B cell (primary cell): ENCODE data around the gene TCN2. TPM values are rescaled to one million over a fixed set of nuclear protein-coding genes. Genes with fewer than 3 reads are reported as not detected.

Source experiments
- ATAC-seq: fragments of 200-7000 bp; cut with Tn5 transposase; one replicate; pipeline ENCODE4 v1.10.0; 2021; ENCODE audit warnings: low read depth, mild to moderate bottlenecking, moderate number of reproducible peaks, moderate library complexity
- CTCF ChIA-PET: fragments of 350-600 bp; sonication (Branson Sonifier 250); formaldehyde crosslinking; loops from one replicate; lab custom pipeline; 2021; ENCODE audit warnings: antibody characterized with exemption, inconsistent platforms; lab: Charles Lee
- POLR2A ChIA-PET: fragments of 350-600 bp; sonication (Branson Sonifier 250); formaldehyde crosslinking; loops from one replicate; lab custom pipeline; 2021; ENCODE audit warnings: antibody characterized with exemption; lab: Charles Lee
- DNase-seq: peaks from one replicate; pipeline ENCODE4 v3.0.0; 2013
- H2AFZ ChIP-seq: 2 replicates; pipeline ENCODE4 v1.6.1; 2012; ENCODE audit warnings: mild to moderate bottlenecking, low read depth, low read length; ENCODE audit not compliant: insufficient read depth, poor library complexity, severe bottlenecking
- H3K27ac ChIP-seq, 2 donors: 1 replicate in 1 of 2; 2 replicates in 1 of 2; pipeline ENCODE4 v1.5.1; 2012 to 2013; ENCODE audit warnings: low read length in 2 of 2, mild to moderate bottlenecking in 2 of 2, moderate library complexity in 1 of 2
- H3K27me3 ChIP-seq, 4 experiments: fragments of 200-600 bp in 1 of 4; sonication (generic) in 1 of 4; replicated peaks in 1 of 4; 1 replicate in 2 of 4; 2 replicates in 2 of 4; pipeline versions ENCODE4 v1.6.1 to v1.7.0; 2013 to 2016; ENCODE audit warnings: low read length in 3 of 4, mild to moderate bottlenecking in 2 of 4, mixed read lengths in 1 of 4, moderate library complexity in 1 of 4; ENCODE audit not compliant: insufficient read depth in 4 of 4, control insufficient read depth in 3 of 4; ENCODE audit errors: control extremely low read depth in 1 of 4
- H3K36me3 ChIP-seq, 2 experiments: replicated peaks in 1 of 2; 1 replicate in 1 of 2; 2 replicates in 1 of 2; pipeline versions ENCODE4 v1.6.1 to v1.7.1; 2013; ENCODE audit warnings: low read length in 1 of 2; ENCODE audit not compliant: insufficient read depth in 2 of 2, control insufficient read depth in 1 of 2; ENCODE audit errors: control extremely low read depth in 1 of 2, extremely low read depth in 1 of 2
- H3K4me1 ChIP-seq, 2 donors: fragments of 200-600 bp in 1 of 2; sonication (generic) in 1 of 2; 1 replicate in 1 of 2; 2 replicates in 1 of 2; pipeline versions ENCODE4 v1.5.1 to v1.6.1; 2013 to 2017; ENCODE audit warnings: low read length in 2 of 2; ENCODE audit not compliant: control insufficient read depth in 2 of 2, insufficient read depth in 2 of 2
- H3K4me2 ChIP-seq: replicated peaks from 2 replicates; pipeline ENCODE3; 2012; ENCODE audit warnings: mild to moderate bottlenecking, low read depth, low read length; ENCODE audit not compliant: poor library complexity, severe bottlenecking
- H3K4me3 ChIP-seq, 5 experiments: fragments of 200-600 bp in 1 of 5; sonication (generic) in 1 of 5; 1 replicate in 3 of 5; 2 replicates in 2 of 5; pipeline versions ENCODE4 v1.5.1 to v1.7.0; 2011 to 2016; ENCODE audit warnings: low read length in 4 of 5, mild to moderate bottlenecking in 4 of 5, low read depth in 2 of 5, control low read depth in 1 of 5, moderate library complexity in 1 of 5; ENCODE audit not compliant: insufficient read depth in 1 of 5; ENCODE audit errors: control extremely low read depth in 1 of 5, extremely low read depth in 1 of 5
- H3K79me2 ChIP-seq: fragments of 200-600 bp; sonication (generic); one replicate; pipeline ENCODE4 v1.6.0; 2016; ENCODE audit warnings: low read length; ENCODE audit not compliant: control insufficient read depth, insufficient read depth
- H3K9ac ChIP-seq: fragments of 200-600 bp; sonication (generic); 2 replicates; pipeline ENCODE4 v1.6.1; 2017; ENCODE audit warnings: mild to moderate bottlenecking, low read length, moderate library complexity
- H3K9me3 ChIP-seq, 3 donors: one replicate each; pipeline versions ENCODE4 v1.6.1 to v1.7.1; 2013; ENCODE audit warnings: low read length in 2 of 3; ENCODE audit not compliant: control insufficient read depth in 2 of 3, insufficient read depth in 1 of 3; ENCODE audit errors: control extremely low read depth in 1 of 3
- H4K20me1 ChIP-seq: 2 replicates; pipeline ENCODE4 v1.6.0; 2012; ENCODE audit warnings: mild to moderate bottlenecking, low read length; ENCODE audit not compliant: insufficient read depth, control insufficient read depth, poor library complexity, severe bottlenecking
- H3K27ac Mint-ChIP-seq: one replicate; pipeline ENCODE4 v1.8.0; 2021; ENCODE audit warnings: mixed read lengths
- H3K27me3 Mint-ChIP-seq: one replicate; pipeline ENCODE4 v1.8.0; 2021; ENCODE audit warnings: mixed read lengths
- H3K4me1 Mint-ChIP-seq: one replicate; pipeline ENCODE4 v1.8.0; 2021; ENCODE audit warnings: mixed read lengths
- H3K4me3 Mint-ChIP-seq: one replicate; pipeline ENCODE4 v1.8.0; 2021; ENCODE audit warnings: mixed read lengths
- H3K9me3 Mint-ChIP-seq: one replicate; pipeline ENCODE4 v1.8.0; 2022; ENCODE audit warnings: mixed read lengths; ENCODE audit not compliant: insufficient read depth
- CTCF ChIP-seq: fragments of 200-600 bp; IDR thresholded peaks from one replicate; pipeline ENCODE4 v1.8.0; 2022; ENCODE audit warnings: antibody characterized with exemption, mild to moderate bottlenecking
- EZH2 ChIP-seq: IDR thresholded peaks from 2 replicates; pipeline ENCODE4 v1.6.1; 2012; ENCODE audit warnings: borderline replicate concordance, low read depth, mild to moderate bottlenecking, moderate library complexity, low read length; ENCODE audit not compliant: insufficient read depth, poor library complexity, severe bottlenecking
- WGBS: methylation state at CpG from one replicate; pipeline ENCODE4 v1.1.5; 2013; ENCODE audit warnings: missing lambda C conversion rate; ENCODE audit not compliant: insufficient coverage; 5-methylcytosine and 5-hydroxymethylcytosine counted together
- intact Hi-C: fragments of 100-400 bp; cut with micrococcal nuclease; formaldehyde crosslinking; loops from one replicate; pipeline ENCODE4 v1.10.0; 2022
- polyA plus RNA-seq: library from polyadenylated mRNA; depleted of rRNA; stranded (reverse); fragments of >200 nt; gene quantifications from 2 replicates; pipeline ENCODE4 v1.2.3, GENCODE V29; 2012
- total RNA-seq, 2 donors: library from RNA; stranded (reverse); fragments of 120-200 nt in 1 of 2; gene quantifications; 1 replicate in 1 of 2; 2 replicates in 1 of 2; pipeline versions ENCODE4 v1.2.3 to v1.2.4, GENCODE V29; 2013 to 2022

TCN2 gene
- total and polyA plus RNA-seq, 2 donors (not counting 1 experiment from before 2014, with no cell fraction given) = 0.37 to 0.40 TPM

GRCh38 chr22:30667107-30667493, 60.1 kb downstream of the TCN2 start:
- H3K9me3 ChIP-seq = no peaks in the 10 kb centered on the region
- peak overlapping the region; percentile 81 to 93 (median 86) for H3K4me3 ChIP-seq
- H3K36me3 ChIP-seq = peaks cover 0 to 15% of the 10 kb centered on the region in 2 experiments
- no peaks in the 10 kb centered on the region for H4K20me1 ChIP-seq
- peak overlapping the region; percentile 85 for H3K9ac ChIP-seq
- H3K27me3 ChIP-seq = peaks cover 0 to 6% (median 0%) of the 10 kb centered on the region in 4 experiments
- peak overlapping the region; percentile 83 for H3K4me2 ChIP-seq
- DNase-seq (peak; percentile 38), ATAC-seq (no peak)
- Mint-ChIP-seq H3K27ac (peak overlapping the region; percentile 92), H3K27me3 (no peaks in the 10 kb centered on the region), H3K4me1 (peaks cover 21% of the 10 kb centered on the region), H3K9me3 (no peaks in the 10 kb centered on the region), H3K4me3 (peak overlapping the region; percentile 98)
- peak overlapping the region; percentile 18 to 53 for H3K27ac ChIP-seq
- WGBS = 0% methylated on average over 15 of the region's 18 CpGs
- CTCF ChIA-PET = interaction anchor here (3.9 kb wide), 1 partner anchor 33 kb away, joined by 35 read pairs; the partner anchor contains the start of gene SLC35E4
- POLR2A ChIA-PET = interaction anchor here (2.4 kb wide), 1 partner anchor 32 kb away, joined by 10 read pairs; no protein-coding TSS in a partner anchor
- H3K79me2 ChIP-seq = peaks cover 5% of the 10 kb centered on the region
- peaks cover 12 to 17% of the 10 kb centered on the region in 2 donors for H3K4me1 ChIP-seq
- intact Hi-C loops = loop anchor here (1.0 to 10.0 kb wide), 3 partner anchors 32 to 678 kb away; partner anchors contain the start of genes PATZ1 and SLC35E4
- peak overlapping the region; percentile 97 for H2AFZ ChIP-seq
- TF ChIP-seq CTCF (no peak), EZH2 (no peak)
